Measurements from ENCODE around the gene ACTN4.
"Not testable (repeated sequence)": the region's sequence is repeated elsewhere in the genome, so short reads cannot be mapped to it uniquely, and the experiment has no call there.

Gene ACTN4

DNA sequence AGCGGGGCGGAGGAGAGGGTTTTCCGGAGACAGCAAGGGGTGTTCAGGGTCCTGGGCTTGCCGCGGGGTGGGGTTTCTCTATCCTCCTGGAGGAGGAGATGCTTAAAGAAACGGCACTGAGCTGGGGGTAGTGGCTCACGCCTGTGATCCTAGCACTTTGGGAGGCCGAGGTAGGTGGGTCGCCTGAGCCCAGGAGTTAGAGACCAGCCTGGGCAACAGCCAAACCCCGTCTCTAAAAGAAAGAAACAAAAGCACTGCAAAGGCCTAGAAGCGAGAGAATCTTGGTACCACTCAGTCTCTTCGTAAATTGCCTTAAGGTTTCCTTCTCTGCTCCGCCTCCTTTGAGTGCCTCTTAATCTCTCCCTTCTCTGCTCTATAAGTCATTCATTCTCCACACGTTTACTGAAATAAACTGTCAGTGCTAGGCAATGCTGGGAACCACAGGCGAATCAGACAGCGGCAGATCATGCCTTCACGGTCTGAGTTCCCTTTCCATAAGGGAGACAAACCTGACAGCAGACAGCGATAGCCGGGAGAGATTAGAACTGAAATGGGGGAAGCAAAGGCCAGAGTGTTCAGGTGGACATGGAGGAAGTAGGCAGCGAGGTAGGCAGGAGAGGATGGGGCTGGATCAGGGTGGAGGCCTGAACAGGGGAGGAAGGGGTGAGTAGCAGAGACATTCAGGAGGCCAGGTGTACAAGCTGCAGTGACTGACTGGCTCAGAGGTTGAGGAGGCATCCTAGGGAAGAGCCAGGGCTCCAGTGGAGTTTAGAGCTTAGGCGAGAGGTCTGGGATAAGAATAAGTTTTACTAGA is 27.9 kb upstream of the ACTN4 start:
- H3K56ac ChIP-seq (ENCODE audit: low read length): peak overlapping the region; percentile 99
- peak overlapping the region; percentile 100 for H3K4me2 ChIP-seq (ENCODE audit: low read length)
- H3K4me1 ChIP-seq (ENCODE audit: control insufficient read depth, low read depth, low read length): peaks cover 7% of the 10 kb centered on the region
- no CpG with 5 or more reads among the region's 21 CpGs for WGBS (ENCODE audit: extremely low coverage, insufficient coverage, low lambda C conversion rate)
- H3K79me2 ChIP-seq (ENCODE audit: control insufficient read depth, insufficient read depth, low read length): peaks cover 15% of the 10 kb centered on the region
- H3K9ac ChIP-seq (ENCODE audit: low read length): peak overlapping the region; percentile 100
- H3K27me3 ChIP-seq (ENCODE audit: insufficient read depth, low read length, poor library complexity): no peaks in the 10 kb centered on the region
- H2BK120ac ChIP-seq (ENCODE audit: low read depth, low read length): no peak overlapping the region
- no peak overlapping the region for H4K5ac ChIP-seq (ENCODE audit: low read length)
- H3K23ac ChIP-seq (ENCODE audit: low read length): no peak overlapping the region
- peak overlapping the region; percentile 99 for H3K4me3 ChIP-seq (ENCODE audit: low read length)
- H3K27ac ChIP-seq (ENCODE audit: low read depth, low read length): no peak overlapping the region
- H2AK5ac ChIP-seq (ENCODE audit: low read length): peak overlapping the region; percentile 48
- peak overlapping the region; percentile 86 for H2BK5ac ChIP-seq (ENCODE audit: low read length)
- no peak overlapping the region for H4K8ac ChIP-seq (ENCODE audit: low read depth, low read length)
- peaks cover 4% of the 10 kb centered on the region for H3K36me3 ChIP-seq (ENCODE audit: control insufficient read depth, insufficient read depth, low read length)
- DNase-seq: no peak
- H2BK15ac ChIP-seq (replicated peaks; ENCODE audit: low read depth): no peak overlapping the region
- no peak overlapping the region for H3K18ac ChIP-seq (ENCODE audit: low read length)
- peak overlapping the region; percentile 56 for H3K4ac ChIP-seq (ENCODE audit: low read depth, low read length)
- peaks cover 14% of the 10 kb centered on the region for H3K79me1 ChIP-seq (ENCODE audit: low read length)

DNA sequence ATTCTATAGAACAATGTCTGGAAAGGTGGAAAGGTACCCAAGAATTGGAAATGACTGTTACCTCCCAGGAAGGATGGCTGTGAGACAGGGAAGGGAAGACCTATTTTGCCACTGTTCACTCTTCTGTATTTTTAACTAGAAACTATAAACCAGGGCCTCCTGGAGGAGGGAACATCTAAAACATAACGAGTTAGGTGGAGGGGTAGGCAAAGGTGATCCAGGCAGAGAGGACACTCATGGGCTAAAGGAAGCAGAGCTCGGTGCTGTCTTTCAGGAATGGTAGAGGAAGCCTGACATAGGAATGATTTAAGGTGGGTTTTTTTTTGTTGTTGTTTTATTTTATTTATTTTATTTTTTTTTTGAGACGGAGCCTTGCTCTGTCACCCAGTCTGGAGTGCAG is 22.6 kb upstream of the ACTN4 start:
- no peaks in the 10 kb centered on the region for H3K27me3 ChIP-seq (ENCODE audit: insufficient read depth, low read length, poor library complexity)
- no peak overlapping the region for H4K8ac ChIP-seq (ENCODE audit: low read depth, low read length)
- H2AK5ac ChIP-seq (ENCODE audit: low read length): no peak overlapping the region
- no peak overlapping the region for H3K4me2 ChIP-seq (ENCODE audit: low read length)
- no peak overlapping the region for H2BK15ac ChIP-seq (replicated peaks; ENCODE audit: low read depth)
- no peak overlapping the region for H3K4ac ChIP-seq (ENCODE audit: low read depth, low read length)
- peaks cover 22% of the 10 kb centered on the region for H3K36me3 ChIP-seq (ENCODE audit: control insufficient read depth, insufficient read depth, low read length)
- no peak overlapping the region for H3K9ac ChIP-seq (ENCODE audit: low read length)
- H3K27ac ChIP-seq (ENCODE audit: low read depth, low read length): no peak overlapping the region
- no peak for DNase-seq
- H3K23ac ChIP-seq (ENCODE audit: low read length): no peak overlapping the region
- H4K5ac ChIP-seq (ENCODE audit: low read length): no peak overlapping the region
- peaks cover 1% of the 10 kb centered on the region for H3K4me1 ChIP-seq (ENCODE audit: control insufficient read depth, low read depth, low read length)
- H2BK120ac ChIP-seq (ENCODE audit: low read depth, low read length): no peak overlapping the region
- no peak overlapping the region for H3K4me3 ChIP-seq (ENCODE audit: low read length)
- H3K56ac ChIP-seq (ENCODE audit: low read length): no peak overlapping the region
- no peak overlapping the region for H3K18ac ChIP-seq (ENCODE audit: low read length)
- peaks cover 8% of the 10 kb centered on the region for H3K79me2 ChIP-seq (ENCODE audit: control insufficient read depth, insufficient read depth, low read length)
- H2BK5ac ChIP-seq (ENCODE audit: low read length): no peak overlapping the region
- H3K79me1 ChIP-seq (ENCODE audit: low read length): peaks cover 11% of the 10 kb centered on the region
- WGBS (ENCODE audit: extremely low coverage, insufficient coverage, low lambda C conversion rate): no CpG with 5 or more reads among the region's 3 CpGs

- DNase-seq: no peak
- Histone ChIP-seq H3K56ac (ENCODE audit: low read length) (no peak overlapping the region), H3K79me1 (ENCODE audit: low read length) (peaks cover 7% of the 10 kb centered on the region), H2BK15ac (replicated peaks; ENCODE audit: low read depth) (no peak overlapping the region), H3K79me2 (ENCODE audit: control insufficient read depth, insufficient read depth, low read length) (peaks cover 1% of the 10 kb centered on the region), H3K23ac (ENCODE audit: low read length) (no peak overlapping the region), H3K36me3 (ENCODE audit: control insufficient read depth, insufficient read depth, low read length) (peaks cover 22% of the 10 kb centered on the region), H3K4me1 (ENCODE audit: control insufficient read depth, low read depth, low read length) (no peaks in the 10 kb centered on the region), H4K8ac (ENCODE audit: low read depth, low read length) (no peak overlapping the region), H3K9ac (ENCODE audit: low read length) (no peak overlapping the region), H3K18ac (ENCODE audit: low read length) (no peak overlapping the region), H4K5ac (ENCODE audit: low read length) (no peak overlapping the region), H3K4me2 (ENCODE audit: low read length) (no peak overlapping the region), H2AK5ac (ENCODE audit: low read length) (no peak overlapping the region), H3K4me3 (ENCODE audit: low read length) (no peak overlapping the region), H3K27me3 (ENCODE audit: insufficient read depth, low read length, poor library complexity) (no peaks in the 10 kb centered on the region), H2BK120ac (ENCODE audit: low read depth, low read length) (no peak overlapping the region), H2BK5ac (ENCODE audit: low read length) (no peak overlapping the region), H3K27ac (ENCODE audit: low read depth, low read length) (no peak overlapping the region), H3K4ac (ENCODE audit: low read depth, low read length) (no peak overlapping the region)
- WGBS (ENCODE audit: extremely low coverage, insufficient coverage, low lambda C conversion rate): no CpG with 5 or more reads among the region's 4 CpGs
These were observed 21.0 kb upstream of the ACTN4 start for GRCh38 chr19:38626401-38626800.

- Histone ChIP-seq H3K18ac (ENCODE audit: low read length) (no peak overlapping the region), H4K8ac (ENCODE audit: low read depth, low read length) (no peak overlapping the region), H2BK120ac (ENCODE audit: low read depth, low read length) (no peak overlapping the region), H3K79me1 (ENCODE audit: low read length) (peaks cover 10% of the 10 kb centered on the region), H3K4me2 (ENCODE audit: low read length) (no peak overlapping the region), H3K9ac (ENCODE audit: low read length) (no peak overlapping the region), H3K56ac (ENCODE audit: low read length) (peak overlapping the region; percentile 25), H3K27ac (ENCODE audit: low read depth, low read length) (no peak overlapping the region), H3K4me3 (ENCODE audit: low read length) (no peak overlapping the region), H2BK5ac (ENCODE audit: low read length) (no peak overlapping the region), H4K5ac (ENCODE audit: low read length) (no peak overlapping the region), H3K4me1 (ENCODE audit: control insufficient read depth, low read depth, low read length) (no peaks in the 10 kb centered on the region), H3K23ac (ENCODE audit: low read length) (no peak overlapping the region), H2AK5ac (ENCODE audit: low read length) (no peak overlapping the region), H3K27me3 (ENCODE audit: insufficient read depth, low read length, poor library complexity) (no peaks in the 10 kb centered on the region), H2BK15ac (replicated peaks; ENCODE audit: low read depth) (no peak overlapping the region), H3K79me2 (ENCODE audit: control insufficient read depth, insufficient read depth, low read length) (peaks cover 1% of the 10 kb centered on the region), H3K4ac (ENCODE audit: low read depth, low read length) (no peak overlapping the region), H3K36me3 (ENCODE audit: control insufficient read depth, insufficient read depth, low read length) (peaks cover 28% of the 10 kb centered on the region)
- DNase-seq: no peak
- WGBS (ENCODE audit: extremely low coverage, insufficient coverage, low lambda C conversion rate): no CpG with 5 or more reads among the region's 6 CpGs
These were observed 17.9 kb upstream of the ACTN4 start for GRCh38 chr19:38629568-38629967.

GRCh38 chr19:38631301-38631700 is 16.1 kb upstream of the ACTN4 start:
- H3K4me3 ChIP-seq (ENCODE audit: low read length); H3K4ac ChIP-seq (ENCODE audit: low read depth, low read length); H3K18ac ChIP-seq (ENCODE audit: low read length); H3K23ac ChIP-seq (ENCODE audit: low read length); H2BK120ac ChIP-seq (ENCODE audit: low read depth, low read length); H4K5ac ChIP-seq (ENCODE audit: low read length); H3K4me2 ChIP-seq (ENCODE audit: low read length); H2BK15ac ChIP-seq (replicated peaks; ENCODE audit: low read depth); DNase-seq; H3K4me1 ChIP-seq (ENCODE audit: control insufficient read depth, low read depth, low read length); H4K8ac ChIP-seq (ENCODE audit: low read depth, low read length); H3K27me3 ChIP-seq (ENCODE audit: insufficient read depth, low read length, poor library complexity); H3K9ac ChIP-seq (ENCODE audit: low read length); H3K79me2 ChIP-seq (ENCODE audit: control insufficient read depth, insufficient read depth, low read length); H3K56ac ChIP-seq (ENCODE audit: low read length); H3K27ac ChIP-seq (ENCODE audit: low read depth, low read length); H2AK5ac ChIP-seq (ENCODE audit: low read length); H2BK5ac ChIP-seq (ENCODE audit: low read length); H3K79me1 ChIP-seq (ENCODE audit: low read length): not testable (repeated sequence)
- WGBS (ENCODE audit: extremely low coverage, insufficient coverage, low lambda C conversion rate): no CpG with 5 or more reads among the region's 11 CpGs
- H3K36me3 ChIP-seq (ENCODE audit: control insufficient read depth, insufficient read depth, low read length): peaks cover 25% of the 10 kb centered on the region
